GM19455 (cell line): ENCODE results near the gene MRC2.
"Not testable (repeated sequence)": the region's sequence is repeated elsewhere in the genome, so short reads cannot be mapped to it uniquely, and the experiment has no call there.

Experiments used
- ATAC-seq: cut with Tn5 transposase; IDR thresholded peaks from one replicate; pipeline ENCODE4 v1.9.1; 2021; ENCODE audit not compliant: unreplicated experiment

MRC2 gene, protein sequence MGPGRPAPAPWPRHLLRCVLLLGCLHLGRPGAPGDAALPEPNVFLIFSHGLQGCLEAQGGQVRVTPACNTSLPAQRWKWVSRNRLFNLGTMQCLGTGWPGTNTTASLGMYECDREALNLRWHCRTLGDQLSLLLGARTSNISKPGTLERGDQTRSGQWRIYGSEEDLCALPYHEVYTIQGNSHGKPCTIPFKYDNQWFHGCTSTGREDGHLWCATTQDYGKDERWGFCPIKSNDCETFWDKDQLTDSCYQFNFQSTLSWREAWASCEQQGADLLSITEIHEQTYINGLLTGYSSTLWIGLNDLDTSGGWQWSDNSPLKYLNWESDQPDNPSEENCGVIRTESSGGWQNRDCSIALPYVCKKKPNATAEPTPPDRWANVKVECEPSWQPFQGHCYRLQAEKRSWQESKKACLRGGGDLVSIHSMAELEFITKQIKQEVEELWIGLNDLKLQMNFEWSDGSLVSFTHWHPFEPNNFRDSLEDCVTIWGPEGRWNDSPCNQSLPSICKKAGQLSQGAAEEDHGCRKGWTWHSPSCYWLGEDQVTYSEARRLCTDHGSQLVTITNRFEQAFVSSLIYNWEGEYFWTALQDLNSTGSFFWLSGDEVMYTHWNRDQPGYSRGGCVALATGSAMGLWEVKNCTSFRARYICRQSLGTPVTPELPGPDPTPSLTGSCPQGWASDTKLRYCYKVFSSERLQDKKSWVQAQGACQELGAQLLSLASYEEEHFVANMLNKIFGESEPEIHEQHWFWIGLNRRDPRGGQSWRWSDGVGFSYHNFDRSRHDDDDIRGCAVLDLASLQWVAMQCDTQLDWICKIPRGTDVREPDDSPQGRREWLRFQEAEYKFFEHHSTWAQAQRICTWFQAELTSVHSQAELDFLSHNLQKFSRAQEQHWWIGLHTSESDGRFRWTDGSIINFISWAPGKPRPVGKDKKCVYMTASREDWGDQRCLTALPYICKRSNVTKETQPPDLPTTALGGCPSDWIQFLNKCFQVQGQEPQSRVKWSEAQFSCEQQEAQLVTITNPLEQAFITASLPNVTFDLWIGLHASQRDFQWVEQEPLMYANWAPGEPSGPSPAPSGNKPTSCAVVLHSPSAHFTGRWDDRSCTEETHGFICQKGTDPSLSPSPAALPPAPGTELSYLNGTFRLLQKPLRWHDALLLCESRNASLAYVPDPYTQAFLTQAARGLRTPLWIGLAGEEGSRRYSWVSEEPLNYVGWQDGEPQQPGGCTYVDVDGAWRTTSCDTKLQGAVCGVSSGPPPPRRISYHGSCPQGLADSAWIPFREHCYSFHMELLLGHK (N-terminal part only)

DNA sequence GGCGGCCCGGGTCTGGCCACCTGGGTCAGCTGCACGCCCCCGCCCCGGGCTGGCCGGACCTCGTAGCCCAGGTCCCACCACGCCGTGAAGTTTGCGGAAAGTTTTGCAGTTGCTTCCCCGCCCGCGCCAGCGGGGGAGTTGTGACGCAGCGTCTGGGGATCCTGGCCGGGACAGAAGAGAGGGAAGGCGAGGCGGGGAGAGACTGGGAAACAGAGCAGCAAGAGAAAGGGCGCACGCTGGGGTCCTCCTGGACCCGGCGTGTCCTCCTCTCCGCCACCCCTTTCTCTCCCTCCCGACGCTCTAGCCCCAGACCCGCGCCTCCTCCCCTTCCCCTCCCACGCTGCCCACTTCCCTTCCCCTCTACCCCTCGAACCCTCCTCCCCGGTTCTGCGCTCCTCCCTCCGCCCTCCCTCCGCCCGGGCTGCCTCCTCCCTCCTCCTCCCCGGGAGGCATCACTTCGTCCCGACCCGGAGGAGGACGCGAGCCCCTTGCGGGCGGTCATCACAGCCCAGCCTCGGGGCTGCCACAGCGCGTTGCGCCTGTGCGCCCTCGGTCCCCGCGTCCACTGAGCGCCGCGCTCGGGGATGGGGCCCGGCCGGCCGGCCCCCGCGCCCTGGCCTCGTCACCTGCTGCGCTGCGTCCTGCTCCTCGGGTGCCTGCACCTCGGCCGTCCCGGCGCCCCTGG, at the start of gene MRC2:
MRC2 (plus strand) TSS at position 452 of the 685 bp plus-strand sequence; CDS start at position 585, 133 bp downstream.
- no peak for ATAC-seq

DNA sequence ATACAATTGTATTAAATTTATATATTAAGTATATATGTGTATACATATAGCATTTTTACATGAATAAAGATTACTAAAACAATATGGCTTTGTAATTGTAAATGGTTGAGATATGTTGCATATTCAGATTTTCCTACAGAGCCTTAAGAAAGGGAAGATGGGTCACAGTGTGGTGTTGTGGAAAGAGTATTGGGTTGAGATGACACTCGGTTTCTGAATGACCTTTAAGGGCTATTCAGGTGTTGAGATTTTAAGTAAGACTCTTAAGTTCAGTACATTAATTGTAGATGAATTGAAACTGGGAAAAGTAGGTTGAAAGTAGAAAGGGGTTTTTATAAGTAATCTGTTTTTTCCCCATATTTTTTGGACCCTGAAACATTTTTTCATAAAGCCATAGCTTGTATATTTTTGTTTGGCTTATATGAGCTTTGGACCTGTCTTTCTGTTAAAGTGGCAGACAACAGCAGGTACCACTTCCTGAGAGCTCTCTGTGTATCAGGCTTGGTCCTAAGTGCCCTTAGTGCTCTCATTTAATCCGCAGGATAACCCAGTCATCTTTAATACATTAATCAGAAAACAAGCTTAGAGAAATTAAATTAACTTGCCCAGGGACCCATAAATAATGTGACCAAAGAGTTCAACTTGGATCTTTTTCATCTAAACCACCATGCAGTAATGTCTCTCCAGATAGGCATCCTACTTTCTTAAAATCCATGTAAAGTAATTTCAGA, 48.5 kb upstream of the MRC2 start:
- no peak for ATAC-seq

DNA sequence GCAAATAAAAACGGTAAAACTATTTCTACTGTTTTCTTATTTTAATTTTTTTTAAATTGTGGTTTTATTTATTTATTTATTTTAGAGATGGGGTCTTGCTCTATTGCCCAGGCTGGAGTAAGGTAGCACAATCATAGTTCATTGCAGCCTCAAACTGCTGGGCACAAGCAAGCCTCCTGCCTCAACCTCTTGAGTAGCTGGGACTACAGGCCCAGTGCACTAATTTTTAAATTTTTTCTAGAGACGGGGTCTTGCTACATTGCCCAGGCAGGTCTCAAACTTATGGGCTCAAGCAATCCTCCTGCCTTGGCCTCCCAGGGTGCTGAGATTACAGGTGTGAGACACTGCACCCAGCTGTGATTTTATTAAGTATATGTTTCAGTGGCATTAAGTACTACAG, 46.5 kb upstream of the MRC2 start:
- no peak for ATAC-seq

DNA sequence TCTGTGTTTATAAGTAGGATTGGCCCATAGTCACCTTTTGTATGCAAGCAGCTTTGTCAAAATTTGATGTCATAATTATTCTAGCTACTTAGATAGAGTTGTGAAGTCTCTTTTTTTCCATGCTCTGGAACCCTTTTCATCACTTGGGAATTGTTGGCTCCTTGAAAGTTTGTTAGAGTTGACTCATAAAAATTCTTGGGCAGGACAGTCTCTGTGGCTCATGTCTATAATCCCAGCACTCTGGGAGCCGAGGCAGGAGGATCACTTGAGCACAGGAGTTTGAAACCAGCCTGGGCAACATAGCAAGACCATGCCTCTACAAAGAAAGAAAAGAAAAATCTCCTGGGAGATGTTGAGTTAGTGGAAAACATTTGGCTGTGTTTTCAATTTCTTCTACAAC, 45.7 kb upstream of the MRC2 start:
- no peak for ATAC-seq

DNA sequence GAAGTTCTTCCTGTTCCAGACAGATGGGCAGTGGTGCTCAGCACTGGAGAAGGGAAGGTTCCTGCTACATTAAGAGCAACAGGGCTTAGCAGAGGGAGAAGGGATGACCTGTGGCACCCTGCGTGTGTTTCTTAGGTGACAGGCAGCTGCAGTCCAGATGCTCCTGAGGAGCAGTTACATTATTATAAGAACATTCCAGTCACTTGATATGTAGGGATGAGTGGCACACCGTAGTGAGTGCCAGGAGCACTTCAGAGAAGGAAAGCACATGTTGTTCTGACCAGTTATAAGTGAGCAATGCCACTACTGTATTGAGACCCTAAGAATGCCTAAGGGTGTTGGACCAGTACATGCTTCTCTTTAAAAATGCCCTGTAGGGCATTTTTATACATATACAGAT, 39.9 kb upstream of the MRC2 start:
- ATAC-seq: no peak

DNA sequence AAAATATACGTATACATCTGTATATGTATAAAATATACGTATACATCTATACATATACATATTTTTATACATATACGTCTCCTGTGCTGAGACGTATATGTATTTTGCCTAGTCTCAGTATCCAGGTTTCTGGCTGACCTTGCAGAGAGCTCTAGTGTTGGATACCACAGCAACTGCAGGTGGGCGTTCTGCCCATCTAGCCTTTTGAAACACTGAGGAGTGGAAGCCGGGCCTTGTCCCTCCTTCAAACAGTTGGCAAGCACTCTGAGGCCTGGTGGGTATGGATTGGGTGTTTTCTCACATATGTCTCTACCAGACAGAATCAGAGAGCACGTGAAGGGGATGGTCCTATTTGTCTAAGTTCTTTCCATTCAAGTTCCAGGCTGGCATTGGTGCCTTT, 39.4 kb upstream of the MRC2 start:
- no peak for ATAC-seq

DNA sequence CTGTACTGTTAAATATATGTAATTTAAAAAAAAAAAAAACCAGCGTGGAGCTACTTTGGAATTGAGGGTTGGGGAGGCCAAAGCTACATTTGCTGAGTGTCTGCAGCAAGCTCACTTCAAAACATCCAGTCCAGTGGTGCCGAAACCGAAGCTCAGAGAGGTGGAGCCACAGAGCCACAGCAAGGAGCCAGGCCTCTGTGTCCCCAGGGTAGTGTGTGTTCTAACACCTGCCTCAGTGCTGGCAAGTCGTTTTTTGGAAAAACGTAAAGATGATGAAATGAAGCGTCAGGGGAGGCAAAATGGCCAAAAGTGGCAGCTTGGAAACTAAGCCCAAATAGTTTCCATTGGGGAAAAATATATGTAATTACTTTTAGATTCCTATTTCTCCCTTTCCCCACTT, 36.1 kb upstream of the MRC2 start:
- no peak for ATAC-seq

DNA sequence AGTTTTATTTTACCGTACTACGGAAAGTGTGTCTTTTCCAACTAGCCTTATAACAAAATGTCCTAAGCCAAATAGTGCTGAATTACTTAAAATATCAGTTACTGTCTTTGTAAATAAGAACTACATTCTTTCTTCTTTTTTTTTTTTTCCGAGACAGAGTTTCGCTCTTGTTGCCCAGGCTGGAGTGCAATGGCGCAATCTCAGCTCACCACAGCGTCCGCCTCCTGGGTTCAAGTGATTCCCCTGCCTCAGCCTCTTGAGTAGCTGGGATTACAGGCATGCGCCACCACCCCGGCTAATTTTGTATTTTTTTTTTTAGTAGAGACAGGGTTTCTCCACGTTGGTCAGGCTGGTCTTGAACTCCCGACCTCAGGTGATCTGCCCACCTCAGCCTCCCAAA, 35.6 kb upstream of the MRC2 start:
- not testable (repeated sequence) for ATAC-seq

DNA sequence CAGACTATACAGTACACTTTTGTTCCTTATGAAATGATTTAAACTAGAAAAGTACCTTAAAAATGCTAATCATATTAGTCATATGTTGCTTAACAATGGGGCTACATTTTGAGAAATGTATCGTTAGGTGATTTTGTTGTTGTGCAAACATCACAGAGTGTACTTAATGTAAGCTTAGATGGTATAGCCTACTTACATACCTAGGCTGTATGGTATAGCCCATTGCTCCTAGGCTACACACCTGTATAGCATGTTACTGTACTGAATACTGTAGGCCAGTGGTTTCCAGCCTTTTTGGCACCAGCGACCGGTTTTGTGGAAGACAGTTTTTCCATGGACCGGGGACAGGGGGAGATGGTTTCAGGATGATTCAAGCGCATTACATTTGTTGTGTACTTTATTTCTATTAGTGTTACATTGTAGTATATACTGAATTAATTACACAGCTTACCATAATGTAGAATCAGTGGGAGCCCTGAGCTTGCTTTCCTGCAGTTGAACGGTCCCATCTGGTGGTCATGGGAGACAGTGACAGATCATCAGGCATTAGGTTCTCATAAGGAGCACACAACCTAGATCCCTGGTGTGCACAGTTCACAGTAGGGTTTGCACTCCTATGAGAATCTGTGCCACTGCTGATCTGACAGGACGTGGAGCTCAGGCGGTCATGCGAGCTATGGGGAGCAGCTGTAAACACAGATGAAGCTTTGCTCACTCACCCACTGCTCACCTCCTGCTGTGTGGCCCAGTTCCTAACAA, 35.0 kb upstream of the MRC2 start:
- ATAC-seq: no peak

DNA sequence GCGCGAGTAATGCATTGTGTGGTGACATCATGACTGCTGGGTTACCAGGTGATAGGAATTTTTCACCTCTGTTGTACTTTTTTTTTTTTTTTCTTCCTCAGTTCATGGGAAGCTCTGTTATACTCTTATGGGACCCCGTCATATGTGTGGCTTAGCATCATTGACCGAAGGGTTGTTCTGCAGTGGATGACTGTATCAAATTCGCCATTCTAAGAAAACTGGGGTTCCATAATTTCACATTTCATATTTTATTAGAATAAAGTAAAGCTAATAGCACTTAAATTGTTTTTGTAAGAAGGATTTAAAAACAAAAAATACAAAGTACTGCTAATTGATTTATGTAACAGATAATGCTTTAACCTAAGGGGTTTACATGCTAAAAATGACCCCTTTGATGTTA, 32.0 kb upstream of the MRC2 start:
- no peak for ATAC-seq

DNA sequence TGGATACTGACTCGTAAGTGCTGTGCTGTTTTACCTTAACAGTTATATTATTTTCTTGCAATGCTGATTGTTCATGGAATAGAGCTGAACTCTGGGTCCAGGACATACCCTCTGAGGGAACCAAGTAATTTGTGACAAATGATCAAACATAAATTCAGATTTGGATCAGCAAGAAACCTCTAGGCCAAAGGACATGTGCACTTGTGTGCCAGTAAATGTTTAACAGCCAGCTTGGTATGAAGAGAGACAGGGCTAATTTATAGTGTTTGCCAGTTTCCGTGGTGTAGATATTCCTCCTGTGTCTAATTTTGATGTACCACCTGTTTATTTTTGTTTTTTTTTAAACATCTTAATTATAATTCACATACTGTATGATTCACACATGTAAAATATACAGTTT, 30.8 kb upstream of the MRC2 start:
- ATAC-seq: no peak

DNA sequence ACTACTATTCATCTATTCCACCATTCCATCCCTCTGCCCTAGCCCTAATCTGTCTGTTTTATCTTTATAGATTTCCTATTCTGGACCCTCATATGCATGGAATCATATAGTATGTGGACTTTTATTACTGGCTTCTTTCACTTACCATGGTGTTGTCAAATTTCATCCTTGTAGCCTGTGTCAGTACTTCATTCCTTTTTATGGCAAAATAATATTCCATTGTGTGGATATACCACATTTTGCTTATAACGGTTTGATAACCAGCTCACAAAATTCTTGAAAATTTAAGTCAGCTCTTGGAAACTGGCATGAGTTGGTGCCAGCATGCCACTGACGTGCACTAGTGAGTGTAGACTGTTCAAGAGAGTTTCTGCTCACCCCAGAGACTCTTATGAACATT, 30.3 kb upstream of the MRC2 start:
- no peak for ATAC-seq

DNA sequence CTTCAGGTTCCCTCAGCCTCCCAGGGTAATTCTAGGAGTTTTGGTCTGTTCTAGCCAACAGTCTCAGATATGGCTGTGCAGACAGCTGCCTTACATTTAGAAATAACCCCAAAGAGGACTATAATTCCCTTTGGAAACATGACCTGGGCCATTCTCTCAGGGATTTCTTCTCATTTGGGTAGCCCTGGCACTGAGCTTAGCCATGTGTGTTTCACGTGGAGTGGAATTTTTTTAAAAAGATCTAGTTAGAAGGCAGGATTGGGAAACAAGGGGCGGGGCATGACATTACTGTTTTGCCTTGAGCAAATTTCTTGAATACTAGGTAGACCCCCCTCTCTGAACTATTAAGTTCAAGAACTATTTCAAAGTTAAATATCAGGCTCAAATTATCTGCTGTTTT, 29.6 kb upstream of the MRC2 start:
- no peak for ATAC-seq

DNA sequence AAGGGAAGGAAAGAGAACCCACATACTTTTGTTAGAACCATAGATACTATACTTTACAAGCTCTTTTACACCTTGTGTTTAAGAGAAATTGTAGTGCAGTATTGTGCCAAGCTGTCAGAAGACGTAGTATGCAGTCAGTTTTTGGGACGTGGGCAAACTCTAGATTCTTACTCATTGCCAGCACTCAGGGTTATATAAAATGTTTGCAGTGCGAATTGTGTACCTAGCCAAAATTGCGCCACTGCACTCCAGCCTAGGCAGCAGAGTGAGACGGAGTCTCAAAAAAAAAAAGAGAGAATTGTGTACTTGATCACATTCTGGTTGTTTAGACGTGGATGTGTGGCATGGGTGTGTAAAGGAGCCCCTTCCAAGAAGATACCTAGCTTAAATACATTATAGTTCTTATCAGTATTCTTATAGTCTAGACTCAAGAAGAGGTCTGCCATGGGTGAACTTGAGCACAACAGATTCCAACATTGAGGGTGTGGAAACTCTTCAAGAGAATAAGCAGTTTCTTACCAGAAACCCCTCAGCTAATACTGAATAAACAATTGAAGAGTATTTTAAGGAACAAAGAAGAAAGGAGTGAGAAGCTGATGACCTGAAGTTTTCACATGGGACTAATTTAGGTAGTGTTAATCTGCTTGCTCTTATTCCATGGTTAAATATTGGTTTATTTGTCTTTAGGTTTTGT, 27.4 kb upstream of the MRC2 start:
- no peak for ATAC-seq

DNA sequence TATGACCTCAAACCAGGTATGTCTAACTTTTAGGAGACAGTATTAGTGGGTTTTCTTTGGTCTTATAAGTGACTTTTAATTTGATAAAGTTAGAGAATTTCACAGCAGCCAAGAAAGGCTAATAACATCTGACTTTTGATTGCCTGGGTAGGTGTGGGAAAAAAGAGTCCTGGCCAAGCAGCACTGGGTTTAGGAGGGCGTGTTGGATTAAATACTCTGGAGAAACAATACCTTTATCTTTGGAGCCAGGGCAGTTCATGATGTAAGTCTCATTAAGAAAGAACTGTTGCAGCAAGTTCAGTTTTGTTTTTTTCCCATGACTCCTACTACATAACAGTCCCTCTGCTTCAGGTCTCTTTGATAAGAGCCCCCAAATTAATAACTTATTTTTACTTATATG, 26.7 kb upstream of the MRC2 start:
- no peak for ATAC-seq

DNA sequence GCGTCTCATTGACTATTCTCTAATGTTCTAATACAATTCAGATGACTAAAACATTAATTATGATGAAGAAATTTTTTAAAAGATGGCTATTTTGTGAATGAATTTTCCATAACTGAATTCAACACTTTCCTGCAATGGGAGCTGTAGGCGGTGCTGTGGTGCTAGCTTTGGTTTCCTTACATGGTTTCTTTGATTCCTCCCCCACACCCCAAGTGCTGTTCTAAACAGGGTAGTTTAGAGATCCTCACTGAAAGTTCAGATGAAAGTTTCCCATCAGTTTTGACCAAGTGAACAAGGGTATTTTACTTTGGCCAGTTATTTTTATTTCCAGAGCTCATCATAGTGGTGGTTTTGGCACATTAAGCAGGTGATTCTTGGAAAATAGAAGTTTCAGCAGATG, 26.0 kb upstream of the MRC2 start:
- ATAC-seq: no peak

DNA sequence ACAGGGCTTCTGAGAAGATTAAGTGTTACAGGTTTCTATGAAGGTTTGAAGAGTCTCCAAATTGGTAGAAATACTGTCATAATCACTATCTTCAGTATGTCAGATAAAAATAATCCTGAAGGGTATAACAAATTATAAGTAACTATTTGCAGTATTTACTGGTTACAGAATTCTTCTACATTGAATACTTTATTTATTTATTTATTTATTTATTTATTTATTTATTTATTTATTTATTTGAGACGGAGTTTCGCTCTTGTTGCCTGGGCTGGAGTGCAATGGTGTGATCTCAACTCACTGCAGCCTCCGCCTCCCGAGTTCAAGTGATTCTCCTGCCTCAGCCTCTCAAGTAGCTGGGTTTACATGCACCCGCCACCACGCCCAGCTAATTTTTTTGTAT, 23.7 kb upstream of the MRC2 start:
- not testable (repeated sequence) for ATAC-seq

DNA sequence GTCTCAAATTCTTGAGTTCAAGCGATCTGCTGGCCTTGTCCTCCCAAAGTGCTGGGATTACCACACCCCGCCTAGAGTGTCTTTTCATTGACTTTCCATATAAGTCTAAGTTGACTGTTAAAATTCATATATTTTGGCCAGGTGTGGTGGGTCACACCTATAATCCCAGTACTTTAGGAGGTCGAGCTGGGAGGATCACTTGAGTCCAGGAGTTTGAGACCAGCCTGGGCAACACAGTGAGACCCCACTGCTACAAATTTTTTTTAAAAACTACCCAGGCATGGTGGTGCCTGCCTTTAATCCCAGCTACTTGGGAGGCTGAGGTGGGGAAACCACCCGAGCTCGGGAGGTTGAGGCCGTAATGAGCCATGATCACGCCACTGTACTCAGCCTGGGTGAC, 21.9 kb upstream of the MRC2 start:
- no peak for ATAC-seq

DNA sequence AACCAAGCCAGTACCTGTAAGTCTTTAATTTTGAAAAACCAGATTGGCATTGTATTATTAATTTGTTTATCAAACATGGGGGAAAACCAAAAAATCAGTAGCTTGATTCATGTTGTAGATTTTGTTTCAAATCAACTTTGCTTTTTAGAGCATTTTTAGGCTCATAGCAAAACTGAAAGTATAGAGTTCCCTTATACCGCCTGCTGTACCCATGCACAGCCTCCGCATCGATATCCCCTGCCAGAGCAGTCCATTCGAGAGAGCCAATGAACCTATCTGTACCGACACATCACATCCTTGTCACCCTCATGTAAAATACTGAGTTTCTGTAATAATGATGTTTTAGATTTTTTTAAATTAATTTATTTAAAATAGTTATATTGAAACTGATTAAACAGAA, 16.2 kb upstream of the MRC2 start:
- ATAC-seq: peak; percentile 77
